Measurements from ENCODE around the gene PFKP. TPM values are rescaled to one million over a fixed set of nuclear protein-coding genes. Genes with fewer than 3 reads are reported as not detected.

Gene PFKP
- 100 to 1,000 TPM; 164 to 176 TPM for total RNA-seq

GRCh38 chr10:3067118-3067858, at the start of gene PFKP:
Gene PFKP (plus strand): TSS chr10:3067548. CDS start chr10:3067596, 48 bp downstream.

GRCh38 chr10:3172446-3173170, 105.3 kb downstream of the PFKP start, which contains the start of gene PITRM1:
Gene PITRM1 (minus strand): TSS chr10:3172782. CDS start chr10:3172772, 10 bp downstream.

Other genes with a start within 250 kb of the PFKP start
- gene PITRM1, start 105.2 kb downstream of the PFKP start, total RNA-seq = 10 to 100 TPM; 53.5 to 55.0 TPM

Measured in activated naive CD4-positive, alpha-beta T cell treated with anti-CD3 and anti-CD28 coated beads, Interleukin-2, amount 10 ng/mL, durations not matched to agents 5 hours and 36 hours (primary cell).